B cell (primary cell): Measurements from ENCODE around the gene HHIPL1. TPM values are rescaled to one million over a fixed set of nuclear protein-coding genes. Genes with fewer than 3 reads are reported as not detected.

ENCODE experiments used
- ATAC-seq: fragments of 200-7000 bp; cut with Tn5 transposase; one replicate; pipeline ENCODE4 v1.10.0; 2021; ENCODE audit warnings: low read depth, mild to moderate bottlenecking, moderate number of reproducible peaks, moderate library complexity
- CTCF ChIA-PET: fragments of 350-600 bp; sonication (Branson Sonifier 250); formaldehyde crosslinking; loops from one replicate; lab custom pipeline; 2021; ENCODE audit warnings: antibody characterized with exemption, inconsistent platforms; lab: Charles Lee
- POLR2A ChIA-PET: fragments of 350-600 bp; sonication (Branson Sonifier 250); formaldehyde crosslinking; loops from one replicate; lab custom pipeline; 2021; ENCODE audit warnings: antibody characterized with exemption; lab: Charles Lee
- DNase-seq: peaks from one replicate; pipeline ENCODE4 v3.0.0; 2013
- H2AFZ ChIP-seq: 2 replicates; pipeline ENCODE4 v1.6.1; 2012; ENCODE audit warnings: mild to moderate bottlenecking, low read depth, low read length; ENCODE audit not compliant: insufficient read depth, poor library complexity, severe bottlenecking
- H3K27ac ChIP-seq, 2 donors: 1 replicate in 1 of 2; 2 replicates in 1 of 2; pipeline ENCODE4 v1.5.1; 2012 to 2013; ENCODE audit warnings: low read length in 2 of 2, mild to moderate bottlenecking in 2 of 2, moderate library complexity in 1 of 2
- H3K27me3 ChIP-seq, 4 experiments: fragments of 200-600 bp in 1 of 4; sonication (generic) in 1 of 4; replicated peaks in 1 of 4; 1 replicate in 2 of 4; 2 replicates in 2 of 4; pipeline versions ENCODE4 v1.6.1 to v1.7.0; 2013 to 2016; ENCODE audit warnings: low read length in 3 of 4, mild to moderate bottlenecking in 2 of 4, mixed read lengths in 1 of 4, moderate library complexity in 1 of 4; ENCODE audit not compliant: insufficient read depth in 4 of 4, control insufficient read depth in 3 of 4; ENCODE audit errors: control extremely low read depth in 1 of 4
- H3K36me3 ChIP-seq, 2 experiments: replicated peaks in 1 of 2; 1 replicate in 1 of 2; 2 replicates in 1 of 2; pipeline versions ENCODE4 v1.6.1 to v1.7.1; 2013; ENCODE audit warnings: low read length in 1 of 2; ENCODE audit not compliant: insufficient read depth in 2 of 2, control insufficient read depth in 1 of 2; ENCODE audit errors: control extremely low read depth in 1 of 2, extremely low read depth in 1 of 2
- H3K4me1 ChIP-seq, 2 donors: fragments of 200-600 bp in 1 of 2; sonication (generic) in 1 of 2; 1 replicate in 1 of 2; 2 replicates in 1 of 2; pipeline versions ENCODE4 v1.5.1 to v1.6.1; 2013 to 2017; ENCODE audit warnings: low read length in 2 of 2; ENCODE audit not compliant: control insufficient read depth in 2 of 2, insufficient read depth in 2 of 2
- H3K4me2 ChIP-seq: replicated peaks from 2 replicates; pipeline ENCODE3; 2012; ENCODE audit warnings: mild to moderate bottlenecking, low read depth, low read length; ENCODE audit not compliant: poor library complexity, severe bottlenecking
- H3K4me3 ChIP-seq, 5 experiments: fragments of 200-600 bp in 1 of 5; sonication (generic) in 1 of 5; 1 replicate in 3 of 5; 2 replicates in 2 of 5; pipeline versions ENCODE4 v1.5.1 to v1.7.0; 2011 to 2016; ENCODE audit warnings: low read length in 4 of 5, mild to moderate bottlenecking in 4 of 5, low read depth in 2 of 5, control low read depth in 1 of 5, moderate library complexity in 1 of 5; ENCODE audit not compliant: insufficient read depth in 1 of 5; ENCODE audit errors: control extremely low read depth in 1 of 5, extremely low read depth in 1 of 5
- H3K79me2 ChIP-seq: fragments of 200-600 bp; sonication (generic); one replicate; pipeline ENCODE4 v1.6.0; 2016; ENCODE audit warnings: low read length; ENCODE audit not compliant: control insufficient read depth, insufficient read depth
- H3K9ac ChIP-seq: fragments of 200-600 bp; sonication (generic); 2 replicates; pipeline ENCODE4 v1.6.1; 2017; ENCODE audit warnings: mild to moderate bottlenecking, low read length, moderate library complexity
- H3K9me3 ChIP-seq, 3 donors: one replicate each; pipeline versions ENCODE4 v1.6.1 to v1.7.1; 2013; ENCODE audit warnings: low read length in 2 of 3; ENCODE audit not compliant: control insufficient read depth in 2 of 3, insufficient read depth in 1 of 3; ENCODE audit errors: control extremely low read depth in 1 of 3
- H4K20me1 ChIP-seq: 2 replicates; pipeline ENCODE4 v1.6.0; 2012; ENCODE audit warnings: mild to moderate bottlenecking, low read length; ENCODE audit not compliant: insufficient read depth, control insufficient read depth, poor library complexity, severe bottlenecking
- H3K27ac Mint-ChIP-seq: one replicate; pipeline ENCODE4 v1.8.0; 2021; ENCODE audit warnings: mixed read lengths
- H3K27me3 Mint-ChIP-seq: one replicate; pipeline ENCODE4 v1.8.0; 2021; ENCODE audit warnings: mixed read lengths
- H3K4me1 Mint-ChIP-seq: one replicate; pipeline ENCODE4 v1.8.0; 2021; ENCODE audit warnings: mixed read lengths
- H3K4me3 Mint-ChIP-seq: one replicate; pipeline ENCODE4 v1.8.0; 2021; ENCODE audit warnings: mixed read lengths
- H3K9me3 Mint-ChIP-seq: one replicate; pipeline ENCODE4 v1.8.0; 2022; ENCODE audit warnings: mixed read lengths; ENCODE audit not compliant: insufficient read depth
- EZH2 ChIP-seq: IDR thresholded peaks from 2 replicates; pipeline ENCODE4 v1.6.1; 2012; ENCODE audit warnings: borderline replicate concordance, low read depth, mild to moderate bottlenecking, moderate library complexity, low read length; ENCODE audit not compliant: insufficient read depth, poor library complexity, severe bottlenecking
- WGBS: methylation state at CpG from one replicate; pipeline ENCODE4 v1.1.5; 2013; ENCODE audit warnings: missing lambda C conversion rate; ENCODE audit not compliant: insufficient coverage; 5-methylcytosine and 5-hydroxymethylcytosine counted together
- intact Hi-C: fragments of 100-400 bp; cut with micrococcal nuclease; formaldehyde crosslinking; loops from one replicate; pipeline ENCODE4 v1.10.0; 2022
- polyA plus RNA-seq: library from polyadenylated mRNA; depleted of rRNA; stranded (reverse); fragments of >200 nt; gene quantifications from 2 replicates; pipeline ENCODE4 v1.2.3, GENCODE V29; 2012
- total RNA-seq, 2 donors: library from RNA; stranded (reverse); fragments of 120-200 nt in 1 of 2; gene quantifications; 1 replicate in 1 of 2; 2 replicates in 1 of 2; pipeline versions ENCODE4 v1.2.3 to v1.2.4, GENCODE V29; 2013 to 2022
- TF ChIP-seq, protein P1 (sequence below): fragments of 200-600 bp; IDR thresholded peaks from one replicate; pipeline ENCODE4 v1.8.0; 2022; ENCODE audit warnings: antibody characterized with exemption, mild to moderate bottlenecking

Gene HHIPL1
- total and polyA plus RNA-seq, 2 donors (not counting 1 experiment from before 2014, with no cell fraction given): not detected

DNA sequence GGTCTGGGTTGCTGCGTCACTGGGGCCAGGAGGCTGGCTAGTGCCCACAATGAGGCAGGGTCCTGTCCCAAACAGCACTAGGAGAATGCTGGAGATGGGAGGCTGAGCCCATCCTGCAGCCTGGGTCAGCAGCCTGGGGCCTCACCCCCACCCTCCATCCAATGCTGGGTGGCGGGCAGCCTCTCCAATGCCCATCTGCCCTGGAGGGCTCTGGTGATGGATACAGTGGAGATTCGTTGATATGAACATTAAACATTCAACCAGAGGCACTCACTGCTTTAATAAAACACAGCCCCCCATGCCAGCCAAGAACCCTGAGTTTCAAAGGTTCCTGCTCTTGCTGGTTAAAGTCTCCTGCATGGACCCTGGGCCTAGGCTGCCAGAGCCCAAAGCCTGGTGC is 19.5 kb upstream of the HHIPL1 start:
- Histone ChIP-seq H3K9me3 (no peaks in the 10 kb centered on the region), H3K4me2 (no peak overlapping the region), H3K4me3 (no peak overlapping the region), H4K20me1 (no peaks in the 10 kb centered on the region), H3K27me3 (peaks cover 0 to 19% (median 0%) of the 10 kb centered on the region in 4 experiments), H2AFZ (no peak overlapping the region), H3K79me2 (no peaks in the 10 kb centered on the region), H3K27ac (no peak overlapping the region), H3K36me3 (no peaks in the 10 kb centered on the region), H3K4me1 (peaks cover 0 to 4% of the 10 kb centered on the region in 2 donors), H3K9ac (no peak overlapping the region)
- DNase-seq (no peak), ATAC-seq (no peak)
- Mint-ChIP-seq H3K9me3 (no peaks in the 10 kb centered on the region), H3K4me3 (no peak overlapping the region), H3K27me3 (peaks cover 41% of the 10 kb centered on the region), H3K27ac (no peak overlapping the region), H3K4me1 (no peaks in the 10 kb centered on the region)
- ChIA-PET POLR2A (no interaction called here), CTCF (no interaction called here)
- TF ChIP-seq EZH2: no peak
- TF ChIP-seq, protein P1, sequence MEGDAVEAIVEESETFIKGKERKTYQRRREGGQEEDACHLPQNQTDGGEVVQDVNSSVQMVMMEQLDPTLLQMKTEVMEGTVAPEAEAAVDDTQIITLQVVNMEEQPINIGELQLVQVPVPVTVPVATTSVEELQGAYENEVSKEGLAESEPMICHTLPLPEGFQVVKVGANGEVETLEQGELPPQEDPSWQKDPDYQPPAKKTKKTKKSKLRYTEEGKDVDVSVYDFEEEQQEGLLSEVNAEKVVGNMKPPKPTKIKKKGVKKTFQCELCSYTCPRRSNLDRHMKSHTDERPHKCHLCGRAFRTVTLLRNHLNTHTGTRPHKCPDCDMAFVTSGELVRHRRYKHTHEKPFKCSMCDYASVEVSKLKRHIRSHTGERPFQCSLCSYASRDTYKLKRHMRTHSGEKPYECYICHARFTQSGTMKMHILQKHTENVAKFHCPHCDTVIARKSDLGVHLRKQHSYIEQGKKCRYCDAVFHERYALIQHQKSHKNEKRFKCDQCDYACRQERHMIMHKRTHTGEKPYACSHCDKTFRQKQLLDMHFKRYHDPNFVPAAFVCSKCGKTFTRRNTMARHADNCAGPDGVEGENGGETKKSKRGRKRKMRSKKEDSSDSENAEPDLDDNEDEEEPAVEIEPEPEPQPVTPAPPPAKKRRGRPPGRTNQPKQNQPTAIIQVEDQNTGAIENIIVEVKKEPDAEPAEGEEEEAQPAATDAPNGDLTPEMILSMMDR: no peak
- WGBS: 90% methylated on average over 1 of the region's 3 CpGs
- intact Hi-C loops: no loop called here

DNA sequence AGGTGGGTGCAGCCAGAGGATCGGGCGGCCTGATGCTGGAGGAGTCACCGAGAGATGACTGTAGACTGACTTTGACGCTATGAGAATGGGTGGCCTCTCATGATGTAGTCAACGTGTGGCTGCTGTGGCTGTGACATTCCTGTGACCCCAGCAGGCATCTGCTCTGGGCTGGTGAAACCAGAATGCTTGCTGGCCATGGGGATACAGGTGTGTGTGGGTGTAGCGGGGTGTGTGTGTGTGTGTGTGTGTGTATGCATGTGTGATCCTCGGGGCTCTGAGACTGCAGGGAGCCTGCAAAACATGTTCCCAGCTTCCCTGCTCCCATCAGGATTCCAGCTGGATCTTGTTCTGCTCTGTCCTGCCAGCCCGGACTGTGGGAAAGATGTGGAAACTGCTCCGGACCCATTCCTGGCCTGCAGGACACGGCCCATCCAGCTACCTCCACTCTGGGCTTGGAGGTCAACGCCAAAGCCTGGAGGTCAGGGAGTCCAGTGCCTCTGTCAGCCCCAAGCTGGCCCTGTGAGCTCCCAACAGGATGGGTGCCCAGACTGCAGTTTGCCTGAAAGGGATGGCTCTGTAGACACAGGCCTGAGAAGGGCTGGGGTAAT is 18.8 kb upstream of the HHIPL1 start:
- Mint-ChIP-seq H3K27ac (no peak overlapping the region), H3K27me3 (peaks cover 44% of the 10 kb centered on the region), H3K4me3 (no peak overlapping the region), H3K4me1 (no peaks in the 10 kb centered on the region), H3K9me3 (no peaks in the 10 kb centered on the region)
- DNase-seq: no peak
- Histone ChIP-seq H3K79me2 (no peaks in the 10 kb centered on the region), H2AFZ (no peak overlapping the region), H3K4me2 (no peak overlapping the region), H3K4me1 (peaks cover 0 to 4% of the 10 kb centered on the region in 2 donors), H3K36me3 (no peaks in the 10 kb centered on the region), H3K27me3 (peaks cover 0 to 19% (median 0%) of the 10 kb centered on the region in 4 experiments), H3K4me3 (no peak overlapping the region), H3K9ac (no peak overlapping the region), H3K9me3 (no peaks in the 10 kb centered on the region), H3K27ac (no peak overlapping the region), H4K20me1 (no peaks in the 10 kb centered on the region)
- WGBS: 90% methylated on average over 9 of the region's 11 CpGs
- intact Hi-C loops: no loop called here
- ChIA-PET POLR2A (no interaction called here), CTCF (interaction anchor here (0.7 to 0.8 kb wide), 2 partner anchors 13 to 54 kb away, joined by 3 read pairs; no protein-coding TSS in a partner anchor)
- no peak for ATAC-seq
- TF ChIP-seq EZH2: no peak
- TF ChIP-seq, protein P1: no peak
